Neural crest cell (in vitro differentiated cells): ENCODE data around the gene MSANTD3. TPM values are rescaled to one million over a fixed set of nuclear protein-coding genes. Genes with fewer than 3 reads are reported as not detected.

Experiments
- DNase-seq: peaks from one replicate; pipeline ENCODE4 v3.0.0; 2021; ENCODE audit warnings: low read depth, mixed read lengths, low spot score
- H3K27ac Mint-ChIP-seq: one replicate; pipeline ENCODE4 v1.8.0; 2021; ENCODE audit warnings: mild to moderate bottlenecking, mixed read lengths; ENCODE audit not compliant: unreplicated experiment
- H3K27me3 Mint-ChIP-seq: 2 replicates; pipeline ENCODE4 v1.8.0; 2021; ENCODE audit warnings: low read depth, mild to moderate bottlenecking, mixed read lengths
- H3K36me3 Mint-ChIP-seq: 2 replicates; pipeline ENCODE4 v1.8.0; 2021; ENCODE audit warnings: low read depth, mild to moderate bottlenecking, mixed read lengths
- H3K4me1 Mint-ChIP-seq: 2 replicates; pipeline ENCODE4 v1.8.0; 2021; ENCODE audit warnings: mixed read lengths
- H3K4me3 Mint-ChIP-seq: one replicate; pipeline ENCODE4 v1.8.0; 2021; ENCODE audit warnings: mild to moderate bottlenecking, mixed read lengths
- H3K9me3 Mint-ChIP-seq: 2 replicates; pipeline ENCODE4 v1.8.0; 2021; ENCODE audit warnings: mixed read lengths
- total RNA-seq: library from RNA; stranded (reverse); gene quantifications from 2 replicates; pipeline ENCODE4 v1.2.1, GENCODE V29; 2021
- TF ChIP-seq, protein P1 (sequence below): fragments of 200-600 bp; sonication (generic); conservative IDR thresholded peaks from 2 replicates; pipeline ENCODE4 v1.5.0; 2021; ENCODE audit warnings: antibody characterized with exemption, mild to moderate bottlenecking

Gene MSANTD3
- total RNA-seq, 1 donor from 2014 or later = 50.1 TPM

DNA sequence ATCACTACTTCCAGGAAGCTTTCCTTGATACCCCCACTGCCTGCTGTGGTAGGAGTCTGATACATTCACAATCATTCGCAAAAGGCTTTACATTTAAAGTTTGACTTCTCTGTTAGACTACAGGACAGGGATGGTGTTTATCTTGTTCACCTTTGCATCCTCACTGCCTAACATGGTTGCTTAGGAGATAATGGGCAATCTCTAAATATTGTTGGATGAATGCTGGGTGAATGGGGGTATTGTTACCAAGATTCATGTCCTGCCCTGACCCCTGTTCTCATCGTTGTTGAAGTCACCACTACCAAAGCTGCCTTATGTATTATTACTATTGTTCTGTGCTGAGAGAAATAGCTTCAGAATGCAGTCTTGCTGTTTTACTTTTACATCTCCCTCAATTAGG is 38.3 kb downstream of the MSANTD3 start:
- Mint-ChIP-seq H3K9me3 (no peaks in the 10 kb centered on the region), H3K27ac (no peak overlapping the region), H3K4me1 (peaks cover 14% of the 10 kb centered on the region), H3K4me3 (no peak overlapping the region), H3K27me3 (no peaks in the 10 kb centered on the region), H3K36me3 (no peaks in the 10 kb centered on the region)
- TF ChIP-seq, protein P1, sequence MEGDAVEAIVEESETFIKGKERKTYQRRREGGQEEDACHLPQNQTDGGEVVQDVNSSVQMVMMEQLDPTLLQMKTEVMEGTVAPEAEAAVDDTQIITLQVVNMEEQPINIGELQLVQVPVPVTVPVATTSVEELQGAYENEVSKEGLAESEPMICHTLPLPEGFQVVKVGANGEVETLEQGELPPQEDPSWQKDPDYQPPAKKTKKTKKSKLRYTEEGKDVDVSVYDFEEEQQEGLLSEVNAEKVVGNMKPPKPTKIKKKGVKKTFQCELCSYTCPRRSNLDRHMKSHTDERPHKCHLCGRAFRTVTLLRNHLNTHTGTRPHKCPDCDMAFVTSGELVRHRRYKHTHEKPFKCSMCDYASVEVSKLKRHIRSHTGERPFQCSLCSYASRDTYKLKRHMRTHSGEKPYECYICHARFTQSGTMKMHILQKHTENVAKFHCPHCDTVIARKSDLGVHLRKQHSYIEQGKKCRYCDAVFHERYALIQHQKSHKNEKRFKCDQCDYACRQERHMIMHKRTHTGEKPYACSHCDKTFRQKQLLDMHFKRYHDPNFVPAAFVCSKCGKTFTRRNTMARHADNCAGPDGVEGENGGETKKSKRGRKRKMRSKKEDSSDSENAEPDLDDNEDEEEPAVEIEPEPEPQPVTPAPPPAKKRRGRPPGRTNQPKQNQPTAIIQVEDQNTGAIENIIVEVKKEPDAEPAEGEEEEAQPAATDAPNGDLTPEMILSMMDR = no peak
- no peak for DNase-seq

DNA sequence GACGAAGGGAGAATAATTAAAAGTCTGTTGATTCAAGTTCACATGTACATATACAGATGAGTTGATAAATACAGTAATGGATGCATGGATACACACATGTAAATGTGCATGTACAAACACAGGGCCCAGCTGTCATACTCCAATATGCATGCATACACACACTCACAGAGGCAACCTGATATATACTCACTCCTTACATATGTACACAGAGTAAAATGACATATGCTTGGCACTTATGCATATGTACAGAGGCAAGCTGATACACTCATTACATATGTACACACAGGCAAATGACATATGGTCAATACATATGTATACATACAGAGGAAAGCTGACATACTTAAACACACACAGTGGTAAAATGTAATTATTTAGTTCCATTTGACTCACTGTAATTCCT is 38.8 kb downstream of the MSANTD3 start:
- Mint-ChIP-seq H3K9me3 (no peaks in the 10 kb centered on the region), H3K36me3 (no peaks in the 10 kb centered on the region), H3K27me3 (no peaks in the 10 kb centered on the region), H3K27ac (no peak overlapping the region), H3K4me3 (no peak overlapping the region), H3K4me1 (peaks cover 17% of the 10 kb centered on the region)
- TF ChIP-seq, protein P1 = no peak
- DNase-seq = no peak

DNA sequence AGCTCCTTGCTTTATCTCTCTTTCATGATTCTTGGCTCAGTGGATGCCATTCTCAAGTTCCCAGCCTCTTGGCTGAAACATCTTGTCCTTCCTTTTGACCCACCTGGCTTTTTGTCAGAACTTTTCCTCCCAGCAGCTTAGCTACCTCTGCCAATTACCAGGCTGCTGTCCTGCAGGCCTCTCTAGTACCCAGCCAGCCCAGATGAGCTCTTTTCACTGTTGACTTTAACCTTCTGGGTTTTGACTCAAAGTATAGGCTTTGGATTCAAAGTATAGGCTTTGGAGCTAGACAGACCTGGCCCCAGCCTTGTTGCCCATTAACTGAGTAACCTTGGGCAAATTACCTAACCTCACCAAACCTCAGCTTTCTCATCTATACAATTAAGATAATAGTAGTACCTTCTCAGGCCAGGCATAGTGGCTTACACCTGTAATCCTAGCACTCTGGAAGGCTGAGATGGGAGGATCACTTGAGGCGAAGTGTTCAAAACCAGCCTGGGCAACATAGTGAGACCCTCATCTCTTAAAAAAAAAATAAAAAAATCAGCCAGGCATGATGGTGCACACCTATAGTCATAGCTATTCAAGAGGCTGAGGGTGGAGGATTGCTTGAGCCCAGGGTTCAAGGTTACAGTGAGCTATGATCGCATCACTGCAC is 39.4 kb downstream of the MSANTD3 start:
- no peak for DNase-seq
- TF ChIP-seq, protein P1 = no peak
- H3K4me3 Mint-ChIP-seq = no peak overlapping the region
- no peaks in the 10 kb centered on the region for H3K9me3 Mint-ChIP-seq
- no peak overlapping the region for H3K27ac Mint-ChIP-seq
- H3K27me3 Mint-ChIP-seq = no peaks in the 10 kb centered on the region
- H3K4me1 Mint-ChIP-seq = peaks cover 18% of the 10 kb centered on the region
- H3K36me3 Mint-ChIP-seq = no peaks in the 10 kb centered on the region

DNA sequence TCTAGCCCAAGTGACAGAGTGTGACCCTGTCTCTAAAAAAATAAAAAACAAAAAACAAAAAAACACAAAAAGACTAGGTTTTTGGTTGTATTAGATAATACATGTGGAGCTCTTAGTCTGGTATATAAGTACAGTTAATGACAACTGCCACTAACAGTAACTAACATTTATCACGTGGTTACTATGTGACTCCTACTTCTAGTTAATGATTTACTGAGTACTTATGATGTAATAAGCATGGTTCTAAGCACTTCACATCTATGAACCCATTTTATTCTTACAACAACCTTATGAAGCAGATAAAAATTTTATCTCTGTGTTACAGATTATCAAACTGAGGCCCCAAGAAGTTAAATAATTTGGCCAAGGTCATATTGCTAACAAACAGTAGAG is 39.9 kb downstream of the MSANTD3 start:
- no peaks in the 10 kb centered on the region for H3K36me3 Mint-ChIP-seq
- no peak overlapping the region for H3K4me3 Mint-ChIP-seq
- peaks cover 18% of the 10 kb centered on the region for H3K4me1 Mint-ChIP-seq
- no peaks in the 10 kb centered on the region for H3K27me3 Mint-ChIP-seq
- TF ChIP-seq, protein P1 = no peak
- DNase-seq = no peak
- H3K9me3 Mint-ChIP-seq = no peaks in the 10 kb centered on the region
- no peak overlapping the region for H3K27ac Mint-ChIP-seq

DNA sequence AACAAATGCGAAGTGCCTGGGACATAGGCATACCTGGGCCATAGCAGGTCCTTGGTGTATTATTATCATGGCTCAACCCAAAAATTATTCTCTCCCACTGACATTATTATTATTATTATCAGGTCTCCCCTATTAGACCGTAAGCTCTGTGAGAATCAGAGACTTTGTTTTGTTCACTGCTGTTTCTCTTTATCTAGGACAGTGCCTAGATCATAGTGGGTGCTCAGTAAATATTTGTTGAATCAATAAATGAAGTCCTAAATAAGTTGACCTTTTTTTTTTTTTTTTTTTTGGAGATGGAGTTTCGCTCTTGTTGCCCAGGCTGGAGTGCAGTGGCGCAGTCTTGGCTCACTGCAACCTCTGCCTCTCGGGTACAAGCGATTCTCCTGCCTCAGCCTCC is 41.1 kb downstream of the MSANTD3 start:
- TF ChIP-seq, protein P1 = no peak
- Mint-ChIP-seq H3K9me3 (no peaks in the 10 kb centered on the region), H3K36me3 (no peaks in the 10 kb centered on the region), H3K27me3 (no peaks in the 10 kb centered on the region), H3K27ac (no peak overlapping the region), H3K4me1 (peaks cover 26% of the 10 kb centered on the region), H3K4me3 (no peak overlapping the region)
- no peak for DNase-seq
